Left renal cortex interstitium (tissue), 4 donors: Measurements from ENCODE around the gene POC5. TPM values are rescaled to one million over a fixed set of nuclear protein-coding genes. Genes with fewer than 3 reads are reported as not detected.
"Not testable (repeated sequence)": the region's sequence is repeated elsewhere in the genome, so short reads cannot be mapped to it uniquely, and the experiment has no call there.

Experiments used
- DNase-seq, 4 donors: peaks; one replicate each; pipeline ENCODE4 v3.0.0-alpha.2; 2013; ENCODE audit warnings: low read depth in 4 of 4, low spot score in 2 of 4, missing footprints in 1 of 4
- polyA plus RNA-seq, 4 donors: library from polyadenylated mRNA; unstranded; fragments of 120-200 nt; gene quantifications; one replicate each; pipeline ENCODE4 v1.2.1, GENCODE V29; 2013; ENCODE audit not compliant: insufficient read length in 4 of 4

POC5 gene
- polyA plus RNA-seq, 4 donors: 15.6 to 26.3 (median 17.2) TPM

GRCh38 chr5:75706775-75707174 is 10.5 kb downstream of the POC5 start:
- DNase-seq: no peak

- no peak for DNase-seq
These were observed 11.2 kb downstream of the POC5 start for GRCh38 chr5:75706016-75706415.

- no peak for DNase-seq
These were observed 15.4 kb downstream of the POC5 start for GRCh38 chr5:75701856-75702255.

GRCh38 chr5:75695472-75696351 is 21.5 kb downstream of the POC5 start:
- DNase-seq: not testable (repeated sequence)

GRCh38 chr5:75694781-75695180 is 22.5 kb downstream of the POC5 start:
- no peak for DNase-seq

- DNase-seq: no peak
These were observed 26.6 kb downstream of the POC5 start for GRCh38 chr5:75690669-75691068.

GRCh38 chr5:75686480-75686879 is 30.8 kb downstream of the POC5 start:
- no peak for DNase-seq

GRCh38 chr5:75685141-75685540 is 32.1 kb downstream of the POC5 start:
- DNase-seq: no peak

GRCh38 chr5:75681125-75681830 is 36.0 kb downstream of the POC5 start:
- peak in 1 of 4 donors; percentile 43 for DNase-seq

- no peak for DNase-seq
These were observed 39.1 kb downstream of the POC5 start for GRCh38 chr5:75678155-75678554.

- no peak for DNase-seq
These were observed 39.6 kb downstream of the POC5 start for GRCh38 chr5:75677607-75678006.

- no peak for DNase-seq
These were observed 41.5 kb downstream of the POC5 start for GRCh38 chr5:75675783-75676182.

GRCh38 chr5:75672616-75673015 is 44.6 kb downstream of the POC5 start:
- DNase-seq: no peak

GRCh38 chr5:75671506-75671905 is 45.7 kb downstream of the POC5 start:
- no peak for DNase-seq

GRCh38 chr5:75670577-75670976 is 46.7 kb downstream of the POC5 start:
- DNase-seq: peak in 1 of 4 donors; percentile 68

GRCh38 chr5:75668977-75669689 is 48.1 kb downstream of the POC5 start:
- DNase-seq: no peak

- DNase-seq: no peak
These were observed 48.8 kb downstream of the POC5 start for GRCh38 chr5:75668445-75668844.

- DNase-seq: no peak
These were observed 49.7 kb downstream of the POC5 start for GRCh38 chr5:75667586-75667985.

- no peak for DNase-seq
These were observed 50.4 kb downstream of the POC5 start for GRCh38 chr5:75666801-75667200.

GRCh38 chr5:75664979-75665378 is 52.3 kb downstream of the POC5 start:
- DNase-seq: no peak

GRCh38 chr5:75663579-75664284 is 53.5 kb downstream of the POC5 start:
- DNase-seq: no peak
